Stimulated activated CD4-positive, alpha-beta T cell treated with anti-CD3 and anti-CD28 coated beads, Interleukin-2, amount 100 ng/mL, for 4 hours (primary cell): Measurements from ENCODE around the gene CORO2B.
"Not testable (repeated sequence)": the region's sequence is repeated elsewhere in the genome, so short reads cannot be mapped to it uniquely, and the experiment has no call there.

Source experiments
- DNase-seq: peaks from one replicate; pipeline ENCODE4 v3.0.0-alpha.2; 2020; ENCODE audit warnings: low read depth

The CORO2B gene

DNA sequence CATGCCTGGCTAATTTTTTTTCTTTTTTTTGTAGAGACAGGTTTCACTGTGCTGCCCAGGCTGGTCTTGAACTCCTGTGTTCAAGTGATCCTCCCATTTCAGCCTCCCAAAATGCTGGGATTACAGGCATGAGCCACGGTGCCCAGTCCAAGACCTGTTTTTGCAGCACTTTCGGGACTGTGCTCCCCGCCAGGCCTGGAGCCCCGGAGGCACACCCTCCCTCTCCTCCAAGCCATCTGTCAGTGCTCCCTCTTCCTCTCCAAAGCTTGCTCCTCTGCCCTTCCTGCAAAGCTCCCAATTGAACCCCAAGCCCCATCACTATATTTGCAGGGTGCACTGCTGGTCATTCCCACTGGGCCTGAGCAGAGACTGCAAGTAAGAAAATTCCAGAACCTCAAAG, 98.1 kb downstream of the CORO2B start:
- DNase-seq, result no peak

DNA sequence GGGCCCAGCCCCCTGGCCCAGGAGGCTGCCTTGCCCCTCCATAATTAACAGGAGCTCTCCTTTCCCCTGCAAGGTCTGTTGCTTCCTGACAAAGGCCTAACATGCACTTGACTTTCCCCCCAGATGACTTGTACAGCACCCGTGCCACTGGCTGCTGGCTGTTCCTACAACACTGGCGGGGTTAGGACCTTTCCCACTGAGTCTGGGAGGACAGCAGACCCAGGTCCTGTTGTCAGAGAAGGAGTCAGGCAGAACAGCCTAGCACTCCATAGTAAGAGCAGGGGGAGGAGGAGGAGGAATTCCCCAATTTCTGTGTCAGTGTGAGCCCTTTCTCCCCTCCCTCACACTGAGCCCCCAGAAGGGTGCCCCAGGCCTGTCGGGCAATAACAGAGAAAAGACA, 99.2 kb downstream of the CORO2B start:
- DNase-seq, result no peak

DNA sequence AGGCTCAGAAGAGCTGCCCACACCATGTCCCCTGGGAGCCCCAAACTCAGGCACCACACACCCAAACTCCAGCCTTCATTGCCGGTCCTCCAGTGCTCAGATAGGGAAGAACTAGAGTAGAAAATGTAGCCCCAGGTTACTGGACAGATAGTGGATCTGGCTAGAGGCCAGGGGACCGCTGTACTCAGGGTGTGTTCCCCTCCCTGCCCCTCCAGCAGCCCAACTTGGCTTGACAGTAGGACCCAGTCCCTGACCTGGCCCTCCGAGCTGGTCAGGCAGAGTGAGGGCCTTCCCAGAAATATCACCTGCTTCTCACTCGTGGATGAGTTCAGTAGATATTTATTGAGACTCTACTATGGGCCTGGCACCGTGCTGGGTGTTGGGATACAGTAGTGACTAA, 100.0 kb downstream of the CORO2B start:
- no peak for DNase-seq

GRCh38 chr15:68679161-68679560, 100.4 kb downstream of the CORO2B start:
- no peak for DNase-seq

- no peak for DNase-seq
These were observed 101.2 kb downstream of the CORO2B start for GRCh38 chr15:68679961-68680371.

- not testable (repeated sequence) for DNase-seq
These were observed 102.0 kb downstream of the CORO2B start for GRCh38 chr15:68680756-68681155.

DNA sequence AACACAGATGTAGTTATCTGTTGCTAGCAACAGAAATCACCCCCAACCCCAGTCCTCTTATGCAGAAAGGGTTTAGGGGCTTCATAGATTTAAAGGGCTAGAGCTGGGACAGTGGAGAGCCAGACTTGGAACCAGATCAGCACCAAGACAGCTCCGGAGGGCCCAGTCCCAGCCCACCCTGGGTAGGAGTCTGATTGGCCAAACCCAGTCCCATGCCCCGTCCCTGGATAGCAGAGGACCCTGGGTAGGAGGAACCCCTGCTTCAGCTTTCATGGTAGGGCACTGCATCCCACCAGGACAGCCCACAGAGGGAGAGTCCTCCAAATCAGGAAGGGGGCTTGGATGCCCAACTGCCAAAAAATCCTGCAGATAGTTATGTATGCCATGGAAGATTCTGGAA, 103.0 kb downstream of the CORO2B start:
- DNase-seq, result no peak

GRCh38 chr15:68682330-68682729, 103.5 kb downstream of the CORO2B start:
- DNase-seq, result no peak

DNA sequence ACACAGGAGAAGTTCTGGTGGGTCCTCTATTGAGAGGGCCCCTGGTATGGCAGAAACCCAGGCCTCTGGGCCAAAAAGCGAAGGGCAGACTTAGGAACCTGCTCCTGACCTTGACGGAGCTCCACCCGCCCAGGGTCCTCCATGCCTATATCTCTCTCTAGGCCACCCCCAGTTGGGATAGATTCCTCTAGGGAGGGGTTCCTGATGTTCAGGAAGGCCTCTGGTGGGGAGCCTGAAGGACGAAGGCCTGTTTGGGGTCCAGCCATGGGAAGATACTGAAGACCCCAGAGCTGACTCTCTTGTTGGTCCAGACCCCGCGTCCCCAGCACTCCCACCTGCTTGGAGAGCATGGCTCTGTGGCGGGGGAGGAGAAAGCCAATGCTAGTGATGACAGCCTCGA, 104.2 kb downstream of the CORO2B start:
- DNase-seq, result no peak

DNA sequence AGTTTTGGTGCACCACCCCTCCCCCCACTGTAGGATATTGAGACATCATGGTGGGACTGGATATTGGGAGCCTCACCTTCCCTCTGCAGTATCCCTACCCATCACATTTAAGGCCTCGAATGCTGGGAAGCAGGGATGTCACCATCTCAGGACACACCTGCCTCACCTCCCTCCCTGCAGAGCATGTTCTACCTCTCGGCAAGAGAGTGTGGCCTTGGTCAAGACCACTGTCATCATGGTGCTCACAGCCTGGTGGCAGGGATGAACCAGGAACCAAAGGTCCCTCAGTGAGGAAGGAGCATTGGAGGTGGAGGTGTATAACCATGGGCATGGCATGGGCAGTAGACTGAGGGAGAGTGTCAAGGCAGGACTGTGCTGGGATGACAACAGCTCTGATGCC, 104.8 kb downstream of the CORO2B start:
- no peak for DNase-seq

- no peak for DNase-seq
These were observed 105.7 kb downstream of the CORO2B start for GRCh38 chr15:68684476-68684875.

DNA sequence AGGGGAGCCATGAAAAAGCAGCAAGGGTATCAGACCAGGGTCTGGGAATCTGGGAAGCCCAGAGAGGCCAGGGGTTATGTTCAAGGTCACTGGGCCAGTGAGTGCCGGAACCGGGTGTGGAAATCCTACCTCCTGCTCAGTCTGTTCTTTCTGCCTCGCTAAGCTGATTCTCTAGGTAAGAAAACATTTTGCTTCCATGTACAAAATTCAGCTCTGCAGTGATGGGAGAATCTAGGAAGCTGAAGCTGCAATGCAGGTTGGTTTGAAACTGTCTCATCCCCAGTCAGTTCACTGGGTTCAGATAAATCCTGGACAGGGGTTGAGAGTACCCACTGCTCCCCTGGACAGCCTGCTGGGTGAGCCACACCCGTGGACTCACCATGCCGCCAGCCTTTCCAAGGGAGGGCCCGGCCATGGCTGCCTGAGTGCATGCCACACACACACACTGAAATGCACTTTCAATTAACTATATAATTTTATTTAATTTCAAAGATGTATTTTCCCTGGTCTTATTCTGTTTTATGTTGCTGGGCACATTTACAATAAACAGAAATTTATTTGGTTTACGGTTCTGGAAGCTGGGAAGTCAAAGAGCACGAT, 108.4 kb downstream of the CORO2B start:
- DNase-seq, result no peak

DNA sequence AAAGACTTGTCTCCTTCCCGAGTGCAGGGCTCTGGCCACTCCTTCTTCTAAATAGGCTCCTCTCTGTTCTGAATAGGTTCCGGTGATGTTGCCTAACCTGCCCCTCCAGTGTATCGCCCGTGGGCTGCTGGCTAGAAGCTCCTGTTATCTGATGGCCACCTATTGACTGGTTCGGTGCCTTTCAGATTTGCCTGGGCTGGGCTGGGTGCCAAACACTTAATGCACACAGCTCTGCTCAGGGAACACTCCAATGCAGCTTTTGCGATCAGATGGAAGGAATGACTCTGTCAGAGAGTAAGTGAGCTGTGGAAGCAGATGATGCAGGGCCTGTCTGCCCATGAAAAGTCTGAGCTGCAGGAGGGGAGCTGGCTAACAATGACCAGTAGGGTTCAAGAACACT, 112.9 kb downstream of the CORO2B start:
- no peak for DNase-seq

GRCh38 chr15:68693071-68693470, 114.3 kb downstream of the CORO2B start:
- DNase-seq, result no peak

GRCh38 chr15:68694111-68694510, 115.3 kb downstream of the CORO2B start:
- DNase-seq, result no peak

- DNase-seq, result no peak
These were observed 116.3 kb downstream of the CORO2B start for GRCh38 chr15:68695061-68695595.

DNA sequence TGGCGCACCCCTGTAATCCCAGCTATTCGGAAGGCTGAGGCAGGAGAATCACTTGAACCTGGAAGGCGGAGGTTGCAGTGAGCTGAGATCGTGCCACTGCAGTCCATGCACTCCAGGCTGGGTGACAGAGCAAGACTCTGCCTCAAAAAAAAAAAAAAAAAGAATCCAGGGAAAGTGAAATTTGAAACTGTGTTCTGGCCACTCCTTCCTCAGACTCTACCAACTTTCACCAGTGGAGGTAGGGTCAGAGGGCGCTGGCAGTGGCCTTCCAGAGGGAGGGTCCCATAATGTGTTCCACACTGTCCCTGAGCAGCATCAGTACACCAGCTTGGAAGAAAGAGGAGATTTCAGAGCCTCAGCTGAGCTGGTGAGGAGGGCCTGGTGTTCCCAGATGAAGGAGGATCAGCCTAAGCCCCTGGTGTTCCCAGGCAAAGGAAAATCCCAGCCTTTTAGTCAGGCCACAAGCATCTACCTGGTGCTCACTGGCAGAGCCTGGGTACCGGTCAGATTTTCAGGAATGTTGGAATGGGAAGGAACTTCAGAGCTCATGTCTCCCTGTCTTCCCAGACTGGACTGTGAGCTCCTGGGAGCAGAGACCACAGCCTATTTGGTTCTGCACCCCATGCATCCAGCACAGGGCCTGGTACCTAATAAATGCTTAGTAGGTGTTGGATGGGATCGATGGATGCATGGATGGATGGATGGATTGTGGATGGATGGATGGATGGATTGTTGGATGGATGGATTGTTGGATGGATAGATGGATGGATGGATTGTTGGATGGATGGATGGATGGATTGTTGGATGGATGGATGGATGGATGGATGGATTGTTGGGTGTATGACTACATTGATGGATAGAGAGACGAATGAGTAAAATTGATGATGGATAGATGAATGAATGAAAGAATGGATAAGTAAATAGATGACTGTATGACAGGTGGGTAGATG, 117.9 kb downstream of the CORO2B start:
- DNase-seq, result no peak

GRCh38 chr15:68697711-68698690, 119.2 kb downstream of the CORO2B start:
- no peak for DNase-seq

GRCh38 chr15:68698708-68699107, 119.9 kb downstream of the CORO2B start:
- no peak for DNase-seq

DNA sequence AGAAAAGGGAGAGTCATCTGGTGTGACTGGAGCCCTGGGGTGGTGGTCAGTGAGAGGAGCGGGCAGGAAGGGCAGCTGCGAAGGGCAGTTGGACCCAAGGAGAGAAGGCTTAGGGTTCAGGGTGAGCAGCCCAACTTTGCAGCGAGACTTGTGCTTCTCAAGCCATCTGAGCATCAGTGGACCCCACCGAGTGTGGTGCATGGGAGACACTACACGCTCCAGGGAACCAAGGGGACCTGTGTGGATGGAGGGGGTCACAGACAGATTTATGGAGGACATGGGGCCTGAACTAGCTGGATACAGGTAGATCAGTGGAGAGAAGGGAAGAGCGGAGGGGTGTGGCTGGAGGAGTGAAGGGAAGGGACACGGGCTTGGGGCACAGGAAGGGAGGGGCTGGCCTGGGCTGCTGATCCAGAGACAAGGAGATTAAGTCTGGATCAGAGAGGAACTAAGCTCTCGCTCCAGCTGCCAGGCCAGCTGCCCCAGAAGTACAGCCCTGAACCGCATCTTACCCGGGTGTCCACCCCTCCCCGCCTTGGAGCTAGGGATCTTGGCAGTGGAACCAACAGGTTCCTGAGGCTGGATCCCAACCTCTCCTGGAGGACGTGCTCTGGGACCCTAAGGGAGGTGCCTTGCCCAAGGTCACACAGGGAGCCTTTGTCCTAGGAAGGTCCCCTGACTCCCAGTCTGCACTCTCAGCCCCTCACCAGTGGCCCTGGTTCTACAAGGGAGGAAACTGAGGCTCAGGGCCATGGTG, 120.5 kb downstream of the CORO2B start:
- DNase-seq, result no peak

GRCh38 chr15:68699881-68700454, 121.2 kb downstream of the CORO2B start:
- no peak for DNase-seq
